ENCODE data around the gene SPHK1. TPM values are rescaled to one million over a fixed set of nuclear protein-coding genes. Genes with fewer than 3 reads are reported as not detected.

The SPHK1 gene
- total and polyA plus RNA-seq, 8 donors: 5.1 to 46.3 (median 10.2) TPM

- Histone ChIP-seq H3K27ac (no peak overlapping the region), H3K4me1 (peaks cover 0 to 2% (median 0%) of the 10 kb centered on the region in 3 donors), H3K4me3 (no peak overlapping the region), H3K9me3 (no peaks in the 10 kb centered on the region), H3K27me3 (no peaks in the 10 kb centered on the region), H3K36me3 (no peaks in the 10 kb centered on the region)
- intact Hi-C loops (cut with DNase I): no loop called here
- 96 to 99% methylated on average over 6 of the region's 6 CpGs for WGBS, 2 donors
- no peak for FAIRE-seq
- no peak for TF ChIP-seq CTCF (IDR thresholded peaks at IDR 0.05)
- ATAC-seq: no peak
- no peak for DNase-seq
These were observed 32.0 kb downstream of the SPHK1 start for GRCh38 chr17:76416457-76416856.

- no peak for TF ChIP-seq CTCF (IDR thresholded peaks at IDR 0.05)
These were observed 32.5 kb downstream of the SPHK1 start for GRCh38 chr17:76416899-76417298.

GRCh38 chr17:76417499-76418143 is 33.2 kb downstream of the SPHK1 start:
- Histone ChIP-seq H3K9me3 (no peaks in the 10 kb centered on the region), H3K27ac (peak overlapping the region in 1 of 4 donors; percentile 0), H3K27me3 (no peaks in the 10 kb centered on the region), H3K4me3 (no peak overlapping the region), H3K36me3 (no peaks in the 10 kb centered on the region), H3K4me1 (peaks cover 0 to 2% (median 0%) of the 10 kb centered on the region in 3 donors)
- 55 to 57% methylated on average over 11 of the region's 11 CpGs for WGBS, 2 donors
- intact Hi-C loops (cut with DNase I): no loop called here
- DNase-seq (peak in 1 of 6 donors; percentile 37), FAIRE-seq (no peak), ATAC-seq (peak in 2 of 4 donors; percentile 55 to 64)
- TF ChIP-seq CTCF (IDR thresholded peaks at IDR 0.05): no peak

More at GRCh38 chr17:76416899-76417298, 32.5 kb downstream of the SPHK1 start:
- intact Hi-C loops (cut with DNase I): no loop called here
- H3K36me3 ChIP-seq: no peaks in the 10 kb centered on the region
- peaks cover 0 to 2% (median 0%) of the 10 kb centered on the region in 3 donors for H3K4me1 ChIP-seq
- FAIRE-seq: no peak
- WGBS, 2 donors: 93 to 97% methylated on average over 4 of the region's 4 CpGs
- H3K27me3 ChIP-seq: no peaks in the 10 kb centered on the region
- no peak overlapping the region for H3K4me3 ChIP-seq
- peak overlapping the region in 1 of 4 donors; percentile 0 for H3K27ac ChIP-seq
- no peak for ATAC-seq
- no peaks in the 10 kb centered on the region for H3K9me3 ChIP-seq
- DNase-seq: no peak

- Histone ChIP-seq H3K27ac (no peak overlapping the region), H3K4me1 (no peaks in the 10 kb centered on the region), H3K27me3 (no peaks in the 10 kb centered on the region), H3K9me3 (no peaks in the 10 kb centered on the region), H3K36me3 (no peaks in the 10 kb centered on the region), H3K4me3 (no peak overlapping the region)
- FAIRE-seq (no peak), DNase-seq (no peak), ATAC-seq (peak in 2 of 4 donors; percentile 12 to 29)
- 82 to 85% methylated on average over 17 of the region's 17 CpGs for WGBS, 2 donors
- no peak for TF ChIP-seq CTCF (IDR thresholded peaks at IDR 0.05)
- intact Hi-C loops (cut with DNase I): no loop called here
These were observed 35.3 kb downstream of the SPHK1 start for GRCh38 chr17:76419576-76420260.
